ENCODE measurements around the gene CENPC.

DNA sequence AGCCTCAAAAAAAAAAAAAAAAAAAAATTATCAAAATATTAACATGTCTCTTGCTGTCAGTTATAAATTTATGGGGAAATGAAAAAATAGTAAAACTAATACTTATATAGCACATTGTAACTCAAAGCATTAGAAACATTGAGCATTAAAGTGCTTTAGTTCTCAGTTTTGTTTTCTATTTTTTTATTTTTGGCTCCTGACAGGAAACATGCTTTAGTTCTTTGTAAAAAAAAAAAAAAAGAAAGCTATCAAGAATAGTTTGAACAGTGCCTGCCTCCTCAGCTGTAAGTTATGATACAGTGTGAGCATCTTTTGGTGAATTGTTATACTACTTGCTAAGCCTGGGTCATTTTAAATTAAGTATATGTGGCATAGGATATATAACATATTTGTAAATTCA is 5.1 kb upstream of the CENPC start:
- no peak for TF ChIP-seq EZH2phosphoT487 (IDR thresholded peaks at IDR 0.05; ENCODE audit: low read depth)
- TF ChIP-seq, protein P1, sequence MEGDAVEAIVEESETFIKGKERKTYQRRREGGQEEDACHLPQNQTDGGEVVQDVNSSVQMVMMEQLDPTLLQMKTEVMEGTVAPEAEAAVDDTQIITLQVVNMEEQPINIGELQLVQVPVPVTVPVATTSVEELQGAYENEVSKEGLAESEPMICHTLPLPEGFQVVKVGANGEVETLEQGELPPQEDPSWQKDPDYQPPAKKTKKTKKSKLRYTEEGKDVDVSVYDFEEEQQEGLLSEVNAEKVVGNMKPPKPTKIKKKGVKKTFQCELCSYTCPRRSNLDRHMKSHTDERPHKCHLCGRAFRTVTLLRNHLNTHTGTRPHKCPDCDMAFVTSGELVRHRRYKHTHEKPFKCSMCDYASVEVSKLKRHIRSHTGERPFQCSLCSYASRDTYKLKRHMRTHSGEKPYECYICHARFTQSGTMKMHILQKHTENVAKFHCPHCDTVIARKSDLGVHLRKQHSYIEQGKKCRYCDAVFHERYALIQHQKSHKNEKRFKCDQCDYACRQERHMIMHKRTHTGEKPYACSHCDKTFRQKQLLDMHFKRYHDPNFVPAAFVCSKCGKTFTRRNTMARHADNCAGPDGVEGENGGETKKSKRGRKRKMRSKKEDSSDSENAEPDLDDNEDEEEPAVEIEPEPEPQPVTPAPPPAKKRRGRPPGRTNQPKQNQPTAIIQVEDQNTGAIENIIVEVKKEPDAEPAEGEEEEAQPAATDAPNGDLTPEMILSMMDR (IDR thresholded peaks at IDR 0.05; ENCODE audit: low read depth, low read length) = no peak

Measured in OCI-LY3 (cell line).